GOT3 (cell line): ENCODE measurements around the gene LEFTY2.
"Not testable (repeated sequence)": the region's sequence is repeated elsewhere in the genome, so short reads cannot be mapped to it uniquely, and the experiment has no call there.

Source experiments
- DNase-seq: peaks from one replicate; lab custom pipeline; 2025; ENCODE audit warnings: mixed read lengths; lab: John Stamatoyannopoulos, UW

The LEFTY2 gene

GRCh38 chr1:225941187-225941941, at the start of gene LEFTY2:
TSS of gene LEFTY2 (minus strand) at chr1:225941220. CDS start at chr1:225941140, 80 bp downstream.
- no peak for DNase-seq

GRCh38 chr1:225987491-225988316, 46.7 kb upstream of the LEFTY2 start:
- DNase-seq, result no peak

- no peak for DNase-seq
Measured at GRCh38 chr1:225981714-225982113, 40.7 kb upstream of the LEFTY2 start.

- no peak for DNase-seq
Measured at GRCh38 chr1:225980005-225980836, 39.2 kb upstream of the LEFTY2 start.

GRCh38 chr1:225979421-225979820, 38.4 kb upstream of the LEFTY2 start:
- no peak for DNase-seq

- no peak for DNase-seq
Measured at GRCh38 chr1:225977937-225978748, 37.1 kb upstream of the LEFTY2 start.

GRCh38 chr1:225975146-225975545, 34.1 kb upstream of the LEFTY2 start:
- DNase-seq, result not testable (repeated sequence)

- no peak for DNase-seq
Measured at GRCh38 chr1:225974454-225974853, 33.4 kb upstream of the LEFTY2 start.

GRCh38 chr1:225973158-225973557, 32.1 kb upstream of the LEFTY2 start:
- no peak for DNase-seq

GRCh38 chr1:225972344-225973152, 31.5 kb upstream of the LEFTY2 start:
- no peak for DNase-seq

- not testable (repeated sequence) for DNase-seq
Measured at GRCh38 chr1:225970592-225971157, 29.7 kb upstream of the LEFTY2 start.

- not testable (repeated sequence) for DNase-seq
Measured at GRCh38 chr1:225969751-225970150, 28.7 kb upstream of the LEFTY2 start.

GRCh38 chr1:225965231-225965630, 24.2 kb upstream of the LEFTY2 start:
- DNase-seq, result no peak

GRCh38 chr1:225963735-225964530, 22.9 kb upstream of the LEFTY2 start:
- DNase-seq, result no peak

GRCh38 chr1:225962440-225962975, 21.5 kb upstream of the LEFTY2 start:
- DNase-seq, result no peak

- no peak for DNase-seq
Measured at GRCh38 chr1:225961659-225962439, 20.8 kb upstream of the LEFTY2 start.

- DNase-seq, result no peak
Measured at GRCh38 chr1:225958041-225958440, 17.0 kb upstream of the LEFTY2 start.

GRCh38 chr1:225954753-225955152, 13.7 kb upstream of the LEFTY2 start:
- DNase-seq, result no peak
